Muscle of leg (tissue), 11 donors: ENCODE results near the gene PARVG. TPM values are rescaled to one million over a fixed set of nuclear protein-coding genes. Genes with fewer than 3 reads are reported as not detected.
"Not testable (repeated sequence)": the region's sequence is repeated elsewhere in the genome, so short reads cannot be mapped to it uniquely, and the experiment has no call there.

ENCODE experiments used
- DNase-seq: peaks from one replicate; pipeline ENCODE4 v3.0.0; 2013
- H3K27ac ChIP-seq: one replicate; pipeline ENCODE4 v1.5.1; 2013; ENCODE audit warnings: mild to moderate bottlenecking, low read length, control low read depth
- H3K27me3 ChIP-seq: one replicate; pipeline ENCODE4 v1.6.1; 2013; ENCODE audit warnings: low read length; ENCODE audit not compliant: control insufficient read depth, insufficient read depth
- H3K36me3 ChIP-seq: one replicate; pipeline ENCODE4 v1.6.1; 2013; ENCODE audit warnings: low read length; ENCODE audit not compliant: control insufficient read depth, insufficient read depth
- H3K4me1 ChIP-seq: one replicate; pipeline ENCODE4 v1.6.1; 2013; ENCODE audit warnings: low read length; ENCODE audit not compliant: control insufficient read depth, insufficient read depth
- H3K4me3 ChIP-seq: one replicate; pipeline ENCODE4 v1.5.1; 2013; ENCODE audit warnings: low read length, control low read depth
- H3K9me3 ChIP-seq: replicated peaks from 2 replicates; pipeline ENCODE4 v1.6.1; 2013; ENCODE audit warnings: low read depth, low read length; ENCODE audit not compliant: control insufficient read depth
- WGBS: methylation state at CpG from one replicate; pipeline ENCODE4 v1.1.5; 2013; ENCODE audit warnings: missing lambda C conversion rate; ENCODE audit not compliant: insufficient coverage; 5-methylcytosine and 5-hydroxymethylcytosine counted together
- polyA plus RNA-seq, 8 donors: library from polyadenylated mRNA; unstranded; fragments of 120-200 nt; gene quantifications; one replicate each; pipeline versions ENCODE4 v1.2.1 to v1.2.3, GENCODE V29; 2013; ENCODE audit warnings: inconsistent platforms in 1 of 8, low replicate concordance in 1 of 8; ENCODE audit not compliant: insufficient read length in 8 of 8, insufficient read depth in 1 of 8
- total RNA-seq: library from RNA; stranded (reverse); fragments of 120-200 nt; gene quantifications from one replicate; pipeline ENCODE4 v1.2.4, GENCODE V29; 2013

PARVG gene
- total and polyA plus RNA-seq, 9 donors = 2.8 to 4.3 (median 3.1) TPM

- Histone ChIP-seq H3K27me3 (peaks cover 12% of the 10 kb centered on the region), H3K27ac (no peak overlapping the region), H3K4me1 (no peaks in the 10 kb centered on the region), H3K9me3 (peaks cover 8% of the 10 kb centered on the region), H3K4me3 (no peak overlapping the region), H3K36me3 (no peaks in the 10 kb centered on the region)
- no CpG with 5 or more reads among the region's 2 CpGs for whole genome bisulfite sequencing
- DNase-seq = no peak
Observed at GRCh38 chr22:44229809-44230208, 49.1 kb downstream of the PARVG start.

GRCh38 chr22:44231233-44231632 lies 50.5 kb downstream of the PARVG start:
- H3K36me3 ChIP-seq = no peaks in the 10 kb centered on the region
- no peak overlapping the region for H3K4me3 ChIP-seq
- no peak for DNase-seq
- no peak overlapping the region for H3K27ac ChIP-seq
- no peaks in the 10 kb centered on the region for H3K27me3 ChIP-seq
- no peaks in the 10 kb centered on the region for H3K4me1 ChIP-seq
- no CpG with 5 or more reads among the region's 4 CpGs for WGBS
- peaks cover 8% of the 10 kb centered on the region for H3K9me3 ChIP-seq

- H3K4me1 ChIP-seq, DNase-seq, H3K9me3 ChIP-seq, H3K27me3 ChIP-seq, H3K4me3 ChIP-seq, H3K36me3 ChIP-seq, H3K27ac ChIP-seq: not testable (repeated sequence)
- WGBS = 89% methylated on average over 3 of the region's 12 CpGs
Observed at GRCh38 chr22:44234372-44234771, 53.6 kb downstream of the PARVG start.

- H3K36me3 ChIP-seq = no peaks in the 10 kb centered on the region
- no peak for DNase-seq
Observed at GRCh38 chr22:44237290-44237689, 56.6 kb downstream of the PARVG start.

GRCh38 chr22:44241121-44241520 lies 60.4 kb downstream of the PARVG start:
- not testable (repeated sequence) for H3K36me3 ChIP-seq, DNase-seq, H3K9me3 ChIP-seq, H3K27me3 ChIP-seq, H3K27ac ChIP-seq, H3K4me1 ChIP-seq, H3K4me3 ChIP-seq
- no CpG with 5 or more reads among the region's 3 CpGs for WGBS

More at GRCh38 chr22:44237290-44237689, 56.6 kb downstream of the PARVG start:
- H3K9me3 ChIP-seq = no peaks in the 10 kb centered on the region
- H3K4me3 ChIP-seq = no peak overlapping the region
- H3K27me3 ChIP-seq = no peaks in the 10 kb centered on the region
- no peaks in the 10 kb centered on the region for H3K4me1 ChIP-seq
- H3K27ac ChIP-seq = no peak overlapping the region

- Histone ChIP-seq H3K4me3 (no peak overlapping the region), H3K27me3 (peaks cover 3% of the 10 kb centered on the region), H3K4me1 (no peaks in the 10 kb centered on the region), H3K9me3 (no peaks in the 10 kb centered on the region), H3K36me3 (no peaks in the 10 kb centered on the region), H3K27ac (no peak overlapping the region)
- DNase-seq = no peak
- WGBS = 69% methylated on average over 8 of the region's 17 CpGs
Observed at GRCh38 chr22:44242946-44243724, 62.4 kb downstream of the PARVG start.

- H3K27ac ChIP-seq = no peak overlapping the region
- peaks cover 3% of the 10 kb centered on the region for H3K27me3 ChIP-seq
- 67% methylated on average over 2 of the region's 8 CpGs for WGBS
- H3K36me3 ChIP-seq = no peaks in the 10 kb centered on the region
- no peak for DNase-seq
- no peak overlapping the region for H3K4me3 ChIP-seq
- no peaks in the 10 kb centered on the region for H3K4me1 ChIP-seq
- no peaks in the 10 kb centered on the region for H3K9me3 ChIP-seq
Observed at GRCh38 chr22:44243761-44244160, 63.0 kb downstream of the PARVG start.

GRCh38 chr22:44244265-44244822 lies 63.6 kb downstream of the PARVG start:
- WGBS = 85% methylated on average over 9 of the region's 9 CpGs

GRCh38 chr22:44245438-44245837 lies 64.7 kb downstream of the PARVG start:
- Histone ChIP-seq H3K4me3 (no peak overlapping the region), H3K36me3 (no peaks in the 10 kb centered on the region), H3K4me1 (no peaks in the 10 kb centered on the region), H3K9me3 (peaks cover 5% of the 10 kb centered on the region), H3K27me3 (peaks cover 3% of the 10 kb centered on the region), H3K27ac (no peak overlapping the region)
- WGBS = 63% methylated on average over 7 of the region's 7 CpGs
- DNase-seq = no peak

More at GRCh38 chr22:44244265-44244822, 63.6 kb downstream of the PARVG start:
- H3K27me3 ChIP-seq = peaks cover 3% of the 10 kb centered on the region
- H3K4me1 ChIP-seq = no peaks in the 10 kb centered on the region
- DNase-seq = no peak
- H3K27ac ChIP-seq = no peak overlapping the region
- no peak overlapping the region for H3K4me3 ChIP-seq
- peaks cover under 1% of the 10 kb centered on the region for H3K9me3 ChIP-seq
- no peaks in the 10 kb centered on the region for H3K36me3 ChIP-seq

- Histone ChIP-seq H3K4me3 (no peak overlapping the region), H3K4me1 (no peaks in the 10 kb centered on the region), H3K27me3 (peaks cover 3% of the 10 kb centered on the region), H3K9me3 (peaks cover 10% of the 10 kb centered on the region), H3K27ac (no peak overlapping the region), H3K36me3 (no peaks in the 10 kb centered on the region)
- DNase-seq = no peak
- WGBS = 73% methylated on average over 3 of the region's 8 CpGs
Observed at GRCh38 chr22:44245867-44246266, 65.1 kb downstream of the PARVG start.
